ENCODE data around the gene DLL3.

DNA sequence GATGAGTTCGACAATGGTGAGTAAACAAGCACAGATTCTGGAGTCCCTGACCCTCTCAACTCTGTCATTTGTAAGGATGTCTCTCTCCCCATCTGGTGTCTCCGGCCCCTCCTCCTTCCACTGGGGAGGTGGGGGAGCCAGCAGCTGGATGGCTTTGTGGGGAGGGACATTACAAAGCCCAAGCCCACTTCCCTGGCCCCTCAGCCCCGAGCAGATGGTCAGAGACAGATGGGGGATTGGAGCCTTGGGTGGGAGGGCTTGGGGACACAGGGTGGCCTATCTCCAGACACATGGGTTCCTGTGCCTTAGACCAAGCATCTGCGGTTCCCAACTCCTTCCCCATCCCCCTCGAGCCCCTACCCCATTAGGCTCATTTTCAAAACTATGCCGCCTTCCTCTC lies 15.6 kb upstream of the DLL3 start:
- TF ChIP-seq, protein P1, sequence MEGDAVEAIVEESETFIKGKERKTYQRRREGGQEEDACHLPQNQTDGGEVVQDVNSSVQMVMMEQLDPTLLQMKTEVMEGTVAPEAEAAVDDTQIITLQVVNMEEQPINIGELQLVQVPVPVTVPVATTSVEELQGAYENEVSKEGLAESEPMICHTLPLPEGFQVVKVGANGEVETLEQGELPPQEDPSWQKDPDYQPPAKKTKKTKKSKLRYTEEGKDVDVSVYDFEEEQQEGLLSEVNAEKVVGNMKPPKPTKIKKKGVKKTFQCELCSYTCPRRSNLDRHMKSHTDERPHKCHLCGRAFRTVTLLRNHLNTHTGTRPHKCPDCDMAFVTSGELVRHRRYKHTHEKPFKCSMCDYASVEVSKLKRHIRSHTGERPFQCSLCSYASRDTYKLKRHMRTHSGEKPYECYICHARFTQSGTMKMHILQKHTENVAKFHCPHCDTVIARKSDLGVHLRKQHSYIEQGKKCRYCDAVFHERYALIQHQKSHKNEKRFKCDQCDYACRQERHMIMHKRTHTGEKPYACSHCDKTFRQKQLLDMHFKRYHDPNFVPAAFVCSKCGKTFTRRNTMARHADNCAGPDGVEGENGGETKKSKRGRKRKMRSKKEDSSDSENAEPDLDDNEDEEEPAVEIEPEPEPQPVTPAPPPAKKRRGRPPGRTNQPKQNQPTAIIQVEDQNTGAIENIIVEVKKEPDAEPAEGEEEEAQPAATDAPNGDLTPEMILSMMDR (IDR thresholded peaks at IDR 0.05), result no peak
- TF ChIP-seq POLR2A (IDR thresholded peaks at IDR 0.05), result no peak
